ENCODE measurements around the gene SEPTIN1.

SEPTIN1 gene

GRCh38 chr16:30414159-30414558 lies 31.8 kb upstream of the SEPTIN1 start:
- DNase-seq, result no peak
- Histone ChIP-seq H3K27me3 (replicated peaks) (no peaks in the 10 kb centered on the region), H3K4me3 (ENCODE audit: low read depth, low read length) (no peak overlapping the region), H3K36me3 (replicated peaks) (peaks cover 9% of the 10 kb centered on the region), H3K27ac (no peak overlapping the region)
- in situ Hi-C loops (cut with HindIII; ENCODE audit: low pct_ligation_motif_present, low sequenced_read_pairs), result no loop called here
- TF ChIP-seq CTCF (IDR thresholded peaks at IDR 0.05; ENCODE audit: low read depth, low read length, missing control alignments), result no peak

GRCh38 chr16:30413112-30413806 lies 30.9 kb upstream of the SEPTIN1 start:
- Histone ChIP-seq H3K27ac (no peak overlapping the region), H3K4me3 (ENCODE audit: low read depth, low read length) (no peak overlapping the region), H3K27me3 (replicated peaks) (no peaks in the 10 kb centered on the region), H3K36me3 (replicated peaks) (peaks cover 9% of the 10 kb centered on the region)
- TF ChIP-seq CTCF (IDR thresholded peaks at IDR 0.05; ENCODE audit: low read depth, low read length, missing control alignments), result no peak
- in situ Hi-C loops (cut with HindIII; ENCODE audit: low pct_ligation_motif_present, low sequenced_read_pairs), result no loop called here
- DNase-seq, result no peak

- in situ Hi-C loops (cut with HindIII; ENCODE audit: low pct_ligation_motif_present, low sequenced_read_pairs), result no loop called here
- Histone ChIP-seq H3K36me3 (replicated peaks) (peaks cover 9% of the 10 kb centered on the region), H3K27ac (no peak overlapping the region), H3K4me3 (ENCODE audit: low read depth, low read length) (peak overlapping the region; percentile 15), H3K27me3 (replicated peaks) (no peaks in the 10 kb centered on the region)
- TF ChIP-seq CTCF (IDR thresholded peaks at IDR 0.05; ENCODE audit: low read depth, low read length, missing control alignments), result peak; percentile 99
- DNase-seq, result peak; percentile 86
These were observed 27.0 kb upstream of the SEPTIN1 start for GRCh38 chr16:30409125-30410060.

- TF ChIP-seq CTCF (IDR thresholded peaks at IDR 0.05; ENCODE audit: low read depth, low read length, missing control alignments), result no peak
- Histone ChIP-seq H3K27ac (peak overlapping the region; percentile 57), H3K27me3 (replicated peaks) (no peaks in the 10 kb centered on the region), H3K36me3 (replicated peaks) (peaks cover 6% of the 10 kb centered on the region), H3K4me3 (ENCODE audit: low read depth, low read length) (peak overlapping the region; percentile 71)
- in situ Hi-C loops (cut with HindIII; ENCODE audit: low pct_ligation_motif_present, low sequenced_read_pairs), result no loop called here
- DNase-seq, result no peak
These were observed 25.6 kb upstream of the SEPTIN1 start for GRCh38 chr16:30407804-30408534.

- peak within 1 kb of the TSS; percentile 57 for H3K27ac ChIP-seq
- in situ Hi-C loops (cut with HindIII; ENCODE audit: low pct_ligation_motif_present, low sequenced_read_pairs), result no loop called here
- H3K27me3 ChIP-seq (replicated peaks), result no peaks in the 10 kb centered on the region
- peaks cover 5% of the 10 kb centered on the region for H3K36me3 ChIP-seq (replicated peaks)
- no peak for TF ChIP-seq CTCF (IDR thresholded peaks at IDR 0.05; ENCODE audit: low read depth, low read length, missing control alignments)
- peak; percentile 74 for DNase-seq
- peak within 1 kb of the TSS; percentile 71 for H3K4me3 ChIP-seq (ENCODE audit: low read depth, low read length)
These were observed 24.9 kb upstream of the SEPTIN1 start, which contains the start of gene ZNF771 for GRCh38 chr16:30407102-30407803. TSS of gene ZNF771 (plus strand) at chr16:30407606. CDS start at chr16:30408054, 448 bp downstream.

Data from brain microvascular endothelial cell (primary cell).